ENCODE results near the gene LIN54. TPM values are rescaled to one million over a fixed set of nuclear protein-coding genes. Genes with fewer than 3 reads are reported as not detected.

Gene LIN54
- total and polyA plus RNA-seq, 3 donors from 2014 or later, result 13.2 to 14.6 (median 14.5) TPM

DNA sequence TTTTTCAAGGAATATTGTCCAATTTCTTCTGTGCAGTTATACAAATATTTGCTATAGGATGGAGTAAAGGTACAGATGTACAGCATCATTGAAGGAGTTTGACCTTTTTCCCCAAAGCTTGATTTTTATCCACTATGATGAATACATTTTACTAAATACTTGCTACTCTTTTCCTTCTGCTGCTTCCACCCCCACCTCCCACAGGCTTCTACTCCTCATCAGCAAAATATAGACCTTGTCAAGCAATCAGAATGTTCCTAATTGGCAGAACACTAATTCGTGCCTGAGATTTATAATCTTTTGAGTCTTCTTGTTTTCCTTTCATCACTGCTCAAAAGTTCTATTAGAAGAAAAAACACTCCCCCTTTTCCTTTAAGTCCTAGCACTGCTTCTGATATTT is 113.9 kb downstream of the LIN54 start:
- no peaks in the 10 kb centered on the region for H3K36me3 ChIP-seq (ENCODE audit: low read depth, missing control alignments)
- H3K27ac ChIP-seq, result no peak overlapping the region
- no peaks in the 10 kb centered on the region for H3K9me3 ChIP-seq
- H3K4me3 ChIP-seq, result no peak overlapping the region
- TF ChIP-seq CTCF (IDR thresholded peaks at IDR 0.05), result no peak
- TF ChIP-seq POLR2A (IDR thresholded peaks at IDR 0.05), result no peak
- no peak for DNase-seq
- peaks cover 15% of the 10 kb centered on the region for H3K4me1 ChIP-seq
- 59 to 66% methylated on average over 1 of the region's 1 CpG for WGBS, 2 donors
- H3K27me3 ChIP-seq, result no peaks in the 10 kb centered on the region
- intact Hi-C loops (cut with DNase I; ENCODE audit: low total_unique reads), result loop anchor here (10.0 kb wide), 1 partner anchor 138 kb away; the partner anchor contains the start of gene COPS4

GRCh38 chr4:82893942-82894341 is 116.7 kb downstream of the LIN54 start:
- no peak for DNase-seq
- WGBS, 2 donors, result 79 to 86% methylated on average over 3 of the region's 3 CpGs
- H3K27me3 ChIP-seq, result no peaks in the 10 kb centered on the region
- H3K4me3 ChIP-seq, result no peak overlapping the region
- peaks cover 18% of the 10 kb centered on the region for H3K4me1 ChIP-seq
- intact Hi-C loops (cut with DNase I; ENCODE audit: low total_unique reads), result loop anchor here (10.0 kb wide), 1 partner anchor 141 kb away; the partner anchor contains the start of gene COPS4
- H3K36me3 ChIP-seq (ENCODE audit: low read depth, missing control alignments), result no peaks in the 10 kb centered on the region
- no peak for TF ChIP-seq POLR2A (IDR thresholded peaks at IDR 0.05)
- TF ChIP-seq CTCF (IDR thresholded peaks at IDR 0.05), result no peak
- no peak overlapping the region for H3K27ac ChIP-seq
- H3K9me3 ChIP-seq, result no peaks in the 10 kb centered on the region

DNA sequence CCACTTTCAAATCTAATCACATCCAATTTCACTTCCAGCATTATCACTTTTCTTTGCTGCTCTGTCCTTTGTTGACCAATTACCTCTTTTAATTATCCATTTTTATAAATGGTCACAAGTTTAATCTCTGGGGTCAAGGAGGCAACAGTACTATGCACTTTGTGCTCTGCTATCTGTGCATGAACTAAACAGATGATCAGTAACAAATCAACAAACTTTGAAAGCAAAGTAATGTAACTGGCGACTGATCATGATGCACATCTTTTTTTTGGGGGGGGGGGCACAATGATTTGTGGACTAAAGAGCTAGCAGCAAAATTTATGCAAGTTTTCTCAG is 118.2 kb downstream of the LIN54 start:
- TF ChIP-seq POLR2A (IDR thresholded peaks at IDR 0.05), result no peak
- TF ChIP-seq CTCF (IDR thresholded peaks at IDR 0.05), result no peak
- intact Hi-C loops (cut with DNase I; ENCODE audit: low total_unique reads), result loop anchor here (10.0 kb wide), 1 partner anchor 142 kb away; the partner anchor contains the start of gene COPS4
- Histone ChIP-seq H3K4me1 (peaks cover 12% of the 10 kb centered on the region), H3K36me3 (ENCODE audit: low read depth, missing control alignments) (no peaks in the 10 kb centered on the region), H3K9me3 (no peaks in the 10 kb centered on the region), H3K27ac (no peak overlapping the region), H3K4me3 (no peak overlapping the region), H3K27me3 (no peaks in the 10 kb centered on the region)
- DNase-seq, result no peak
- 67 to 71% methylated on average over 1 of the region's 1 CpG for WGBS, 2 donors

DNA sequence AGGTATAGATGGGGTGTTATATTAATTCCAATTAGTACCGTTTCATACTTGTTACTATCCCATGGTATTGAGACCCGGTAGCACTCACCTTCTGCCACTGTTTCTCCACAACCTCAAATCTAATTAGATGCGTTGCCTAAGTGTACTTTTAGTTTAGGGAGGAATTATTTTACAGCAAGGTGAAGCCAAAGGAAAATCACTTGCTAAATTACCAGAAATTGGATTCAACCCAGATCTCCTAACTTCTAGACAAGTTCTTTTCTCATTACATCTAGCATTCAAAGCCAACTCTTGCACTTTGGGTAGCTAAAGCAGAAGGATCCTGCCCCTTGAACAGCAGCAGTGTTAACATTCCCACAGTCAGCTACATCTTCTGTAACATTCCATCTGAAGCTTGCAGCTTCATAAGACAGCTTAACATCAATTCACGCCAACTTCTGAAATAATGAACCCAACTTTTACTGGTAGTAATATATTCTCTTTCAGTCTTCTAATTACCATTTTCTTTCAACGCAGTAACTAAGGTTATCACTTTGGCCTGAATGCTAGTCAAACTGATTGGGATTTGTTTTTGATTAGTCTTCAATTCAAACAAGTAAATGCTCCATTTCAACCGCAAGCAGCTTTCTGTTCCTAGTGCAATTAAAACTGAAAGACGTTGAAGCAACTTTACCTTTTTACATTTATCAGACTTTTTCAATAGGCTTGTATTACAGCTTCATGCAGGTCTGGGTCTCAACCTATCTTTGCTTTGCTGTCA is 118.7 kb downstream of the LIN54 start:
- intact Hi-C loops (cut with DNase I; ENCODE audit: low total_unique reads), result loop anchor here (10.0 kb wide), 1 partner anchor 143 kb away; the partner anchor contains the start of gene COPS4
- peak overlapping the region; percentile 86 to 95 for H3K27ac ChIP-seq
- H3K36me3 ChIP-seq (ENCODE audit: low read depth, missing control alignments), result no peaks in the 10 kb centered on the region
- 12 to 27% methylated on average over 7 of the region's 7 CpGs for WGBS, 2 donors
- no peaks in the 10 kb centered on the region for H3K9me3 ChIP-seq
- TF ChIP-seq CTCF (IDR thresholded peaks at IDR 0.05) (no peak), POLR2A (IDR thresholded peaks at IDR 0.05) (no peak)
- H3K27me3 ChIP-seq, result no peaks in the 10 kb centered on the region
- H3K4me3 ChIP-seq, result peak overlapping the region; percentile 79 to 90
- DNase-seq, result no peak
- H3K4me1 ChIP-seq, result peaks cover 11% of the 10 kb centered on the region

All from testis (tissue), 3 donors.